Measurements from ENCODE around the gene TRAF7. TPM values are rescaled to one million over a fixed set of nuclear protein-coding genes. Genes with fewer than 3 reads are reported as not detected.

TRAF7 gene
- total RNA-seq, 1 donor from 2014 or later = 66.1 TPM

DNA sequence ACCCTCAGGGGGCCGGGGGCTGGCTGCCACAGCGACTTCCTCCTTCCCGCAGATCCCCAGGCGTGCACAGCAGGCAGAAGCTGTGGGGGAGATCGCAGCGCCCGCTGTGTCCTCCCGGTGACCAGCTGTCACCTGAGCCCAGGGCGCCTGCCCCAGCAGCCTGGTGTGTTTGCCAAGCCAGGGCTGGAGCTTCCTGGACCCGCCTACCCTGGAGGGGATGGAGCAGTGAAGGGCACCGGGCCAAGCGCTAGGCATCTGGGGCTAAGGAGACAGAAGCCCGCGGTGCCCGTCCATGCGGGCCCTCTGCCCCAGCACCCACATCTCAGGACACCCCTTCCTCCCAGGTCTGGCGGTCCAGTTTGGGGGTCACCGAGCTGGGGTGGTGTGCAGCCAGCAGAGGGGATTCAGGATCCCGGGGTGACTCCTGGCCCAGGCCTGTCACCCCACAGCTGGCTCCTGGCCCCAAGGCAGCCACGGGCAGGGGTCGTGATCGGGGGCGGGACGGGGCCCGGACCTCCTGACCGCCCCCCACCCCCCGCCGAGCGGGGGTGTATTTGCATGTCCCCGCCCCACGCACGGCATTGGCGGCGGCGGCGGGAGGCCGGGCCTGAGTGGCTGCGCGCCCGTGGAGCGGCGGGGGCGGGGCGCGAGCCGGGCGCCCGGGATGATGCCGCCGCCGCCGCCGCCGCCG, 7.5 kb upstream of the TRAF7 start, which contains the start of gene RAB26:
RAB26 (plus strand) TSS at position 645 of the 691 bp plus-strand sequence. CDS start 159 bp downstream, outside the sequence.
- DNase-seq (ENCODE audit: low read depth) = peak; percentile 53

DNA sequence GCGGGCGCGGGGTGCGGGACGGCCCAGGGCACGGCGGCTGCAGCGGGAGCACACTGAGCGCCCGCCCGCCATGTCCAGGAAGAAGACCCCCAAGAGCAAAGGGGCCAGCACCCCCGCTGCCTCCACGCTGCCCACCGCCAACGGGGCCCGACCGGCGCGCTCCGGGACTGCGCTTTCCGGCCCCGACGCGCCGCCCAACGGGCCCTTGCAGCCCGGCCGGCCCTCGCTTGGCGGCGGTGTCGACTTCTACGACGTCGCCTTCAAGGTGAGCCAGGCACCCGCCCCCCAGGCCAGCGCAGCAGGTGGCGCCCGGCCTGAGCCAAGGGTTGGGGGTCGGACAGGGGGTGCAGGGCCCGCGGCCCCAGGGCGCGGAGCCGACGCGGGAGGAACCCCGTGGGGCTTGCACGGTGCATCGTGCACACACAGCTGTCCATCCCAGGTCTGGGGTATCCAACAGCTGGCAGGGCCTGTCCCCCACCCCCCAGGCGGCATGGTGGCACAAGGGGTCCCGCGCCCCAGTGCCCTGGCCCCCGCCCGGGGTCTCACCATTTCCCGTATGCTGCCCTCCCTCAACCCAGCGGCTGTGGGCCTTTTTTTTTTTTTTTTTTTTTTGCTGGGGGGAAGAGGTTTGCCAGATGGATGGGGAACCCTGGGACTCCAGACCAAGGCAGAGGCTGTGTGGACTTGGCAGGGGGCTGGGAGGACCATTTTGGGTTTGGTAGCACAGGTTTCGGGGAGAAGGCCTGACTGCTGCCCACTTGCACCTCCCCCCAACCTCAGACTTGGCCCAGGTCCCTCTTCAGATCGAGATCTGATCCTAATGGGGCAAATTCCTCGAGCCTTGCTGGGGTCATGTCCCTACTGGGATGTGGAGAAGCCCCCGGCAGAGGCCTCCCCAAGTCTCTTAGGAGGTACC, 6.6 kb upstream of the TRAF7 start:
- DNase-seq (ENCODE audit: low read depth) = no peak

DNA sequence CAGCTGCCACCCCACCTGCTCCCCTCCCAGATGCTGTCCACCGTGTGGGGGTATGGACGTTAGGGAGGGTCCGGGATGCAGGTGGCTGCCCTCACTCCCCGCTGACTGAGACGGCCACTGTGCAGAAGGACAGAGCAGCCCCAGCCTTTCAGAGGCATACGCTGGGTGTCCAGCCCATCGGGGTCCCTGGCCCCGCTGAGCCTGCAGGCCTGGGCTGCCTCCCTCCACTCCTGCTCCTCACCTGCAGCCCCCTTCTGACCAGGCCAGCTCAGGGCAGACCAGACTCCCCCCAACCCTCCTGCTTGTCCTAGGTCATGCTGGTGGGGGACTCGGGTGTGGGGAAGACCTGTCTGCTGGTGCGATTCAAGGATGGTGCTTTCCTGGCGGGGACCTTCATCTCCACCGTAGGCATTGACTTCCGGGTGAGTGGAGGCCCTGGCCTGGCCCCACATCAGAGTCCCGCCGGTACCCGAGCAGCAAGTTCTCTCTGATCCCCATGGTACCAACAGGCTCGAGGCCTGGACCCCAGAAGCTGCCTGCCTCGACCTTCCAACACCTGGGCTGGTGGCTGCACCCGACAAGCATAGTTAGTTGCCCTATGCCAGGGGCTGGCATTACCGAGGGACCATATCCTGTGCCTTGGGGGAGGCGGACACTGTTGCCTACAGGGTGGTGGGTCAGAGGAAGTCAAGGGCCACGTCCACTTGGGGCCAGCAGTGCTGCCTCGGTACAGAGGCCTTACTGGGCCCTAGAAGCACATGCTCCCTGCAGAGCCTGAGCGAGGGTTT, 5.8 kb upstream of the TRAF7 start:
- DNase-seq (ENCODE audit: low read depth) = no peak

DNA sequence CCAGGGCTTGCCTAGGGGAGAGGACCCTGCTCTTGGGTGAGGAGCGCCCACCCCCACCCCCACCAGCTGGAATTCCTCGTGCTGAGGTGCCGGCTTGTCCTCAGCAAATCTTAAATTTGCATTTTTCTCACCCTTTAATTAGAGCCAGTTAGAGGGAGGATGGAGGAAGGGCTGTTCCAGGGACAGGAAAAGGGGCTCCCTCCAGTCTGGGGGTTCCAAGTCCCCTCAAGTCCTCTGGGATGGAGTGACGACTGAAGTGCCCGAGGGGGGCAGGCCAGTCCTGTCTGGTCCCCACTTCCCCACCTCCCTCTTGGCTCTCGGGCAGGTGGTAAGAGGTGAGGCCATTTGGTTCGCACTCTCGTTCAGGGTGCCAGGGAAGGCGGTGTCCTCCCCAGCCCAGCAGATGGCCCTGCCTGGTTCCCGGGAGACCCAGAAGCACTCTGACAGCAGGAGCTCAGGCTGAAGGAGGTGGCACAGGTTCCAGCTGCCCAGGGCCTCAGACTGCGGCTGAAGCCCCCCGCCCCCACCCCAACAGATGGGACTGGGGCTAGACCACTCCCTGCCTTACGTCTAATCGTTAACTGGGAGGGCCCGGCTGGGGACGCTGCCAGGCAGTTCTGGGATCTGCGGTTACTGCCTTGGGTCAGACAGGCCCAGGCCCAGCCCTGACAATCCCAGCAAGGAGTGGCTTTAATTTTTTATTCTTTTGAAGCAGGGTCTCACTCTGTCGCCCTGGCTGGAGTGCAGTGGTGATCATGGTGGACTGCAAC, 5.0 kb upstream of the TRAF7 start:
- DNase-seq (ENCODE audit: low read depth) = no peak

DNA sequence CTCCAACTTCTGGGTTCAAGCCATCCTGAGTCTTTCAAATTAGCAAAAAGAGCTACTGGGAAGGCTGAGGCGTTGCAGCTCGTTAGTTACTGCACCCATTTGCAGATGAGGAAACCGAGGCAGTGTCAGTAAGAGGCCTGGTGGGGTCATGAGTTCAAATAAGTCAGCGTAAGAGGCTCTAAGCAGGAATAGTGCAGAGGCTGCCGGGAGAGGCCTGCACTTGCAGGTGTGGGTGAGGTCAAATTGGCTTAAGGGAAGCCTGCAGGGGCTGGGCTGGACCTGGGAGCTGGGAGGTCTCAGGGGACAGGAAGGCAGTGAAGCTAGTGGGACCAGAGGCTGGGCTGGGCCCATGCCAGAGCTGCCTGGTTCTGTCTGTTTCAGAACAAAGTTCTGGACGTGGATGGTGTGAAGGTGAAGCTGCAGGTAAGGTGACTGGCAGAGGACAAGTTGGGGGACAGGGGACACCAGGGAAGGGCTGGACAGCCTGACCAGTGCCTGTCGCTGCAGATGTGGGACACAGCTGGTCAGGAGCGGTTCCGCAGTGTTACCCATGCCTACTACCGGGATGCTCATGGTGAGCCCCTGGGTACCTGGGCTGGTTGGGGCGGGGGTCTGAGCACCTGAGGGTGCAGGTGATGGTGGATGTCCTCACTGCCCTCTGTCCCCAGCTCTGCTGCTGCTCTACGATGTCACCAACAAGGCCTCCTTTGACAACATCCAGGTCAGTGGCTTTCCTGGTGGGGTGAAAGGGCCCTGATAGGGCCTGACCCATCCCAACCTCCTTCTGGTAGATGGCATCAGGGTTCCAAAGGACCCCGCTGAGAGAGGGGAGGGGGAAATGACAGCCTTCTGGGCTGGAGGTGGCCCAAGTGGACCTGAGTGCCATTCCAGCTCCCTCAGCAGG, 4.1 kb upstream of the TRAF7 start:
- no peak for DNase-seq (ENCODE audit: low read depth)

DNA sequence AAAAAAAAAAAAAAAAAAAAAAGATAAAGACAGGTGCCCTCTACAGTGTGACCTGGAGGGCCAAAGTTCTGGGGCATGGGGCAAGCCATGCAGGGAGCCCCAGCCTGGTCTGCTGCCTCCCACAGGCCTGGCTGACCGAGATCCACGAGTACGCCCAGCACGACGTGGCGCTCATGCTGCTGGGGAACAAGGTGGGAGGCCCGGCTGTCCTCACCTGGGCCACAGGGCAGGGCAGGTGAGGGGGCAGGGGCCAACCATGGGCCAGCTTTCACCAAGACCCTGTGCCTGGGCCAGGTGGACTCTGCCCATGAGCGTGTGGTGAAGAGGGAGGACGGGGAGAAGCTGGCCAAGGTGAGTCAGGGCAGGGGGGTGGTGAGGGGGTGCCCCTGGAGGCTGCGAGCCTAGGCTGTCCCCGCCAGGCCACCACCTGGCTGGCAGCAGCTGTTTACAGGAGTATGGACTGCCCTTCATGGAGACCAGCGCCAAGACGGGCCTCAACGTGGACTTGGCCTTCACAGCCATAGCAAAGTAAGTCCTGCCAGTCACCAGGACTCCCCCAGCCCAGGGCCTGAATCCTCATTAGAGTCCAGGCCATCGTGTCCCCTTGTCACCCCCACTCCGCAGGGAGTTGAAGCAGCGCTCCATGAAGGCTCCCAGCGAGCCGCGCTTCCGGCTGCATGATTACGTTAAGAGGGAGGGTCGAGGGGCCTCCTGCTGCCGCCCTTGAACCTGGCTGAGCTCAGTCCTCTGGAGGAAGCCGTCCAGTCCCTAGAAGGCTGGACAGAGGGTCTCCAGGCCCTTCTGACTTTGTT, 2.7 kb upstream of the TRAF7 start:
- DNase-seq (ENCODE audit: low read depth) = no peak

DNA sequence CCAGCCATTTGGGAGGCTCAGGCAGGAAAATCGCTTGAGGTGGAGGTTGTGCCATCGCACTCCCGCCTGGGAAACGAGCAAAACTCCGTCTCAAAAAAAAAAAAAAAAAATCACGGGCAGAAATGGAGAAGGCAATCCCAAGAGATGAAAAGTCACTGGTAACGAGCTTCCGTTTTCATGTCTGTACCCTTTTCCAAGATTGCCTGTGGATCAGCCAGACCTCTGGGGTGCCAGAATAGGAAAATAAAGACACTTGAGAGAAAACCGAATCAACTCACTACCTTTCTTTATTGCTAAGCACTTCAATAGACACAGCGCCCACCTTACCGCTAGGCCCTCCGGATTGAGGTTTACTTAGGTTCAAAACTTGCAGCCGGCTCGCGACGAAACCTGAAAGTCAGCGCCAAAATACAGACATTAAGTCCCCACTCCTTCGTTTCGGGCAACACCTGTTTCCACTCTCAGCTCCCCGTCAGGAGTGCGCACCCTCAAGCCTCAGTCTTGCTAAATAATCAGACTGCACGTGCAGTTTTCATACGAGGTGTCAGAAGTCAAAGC, 970 bp upstream of the TRAF7 start:
- no peak for DNase-seq (ENCODE audit: low read depth)

DNA sequence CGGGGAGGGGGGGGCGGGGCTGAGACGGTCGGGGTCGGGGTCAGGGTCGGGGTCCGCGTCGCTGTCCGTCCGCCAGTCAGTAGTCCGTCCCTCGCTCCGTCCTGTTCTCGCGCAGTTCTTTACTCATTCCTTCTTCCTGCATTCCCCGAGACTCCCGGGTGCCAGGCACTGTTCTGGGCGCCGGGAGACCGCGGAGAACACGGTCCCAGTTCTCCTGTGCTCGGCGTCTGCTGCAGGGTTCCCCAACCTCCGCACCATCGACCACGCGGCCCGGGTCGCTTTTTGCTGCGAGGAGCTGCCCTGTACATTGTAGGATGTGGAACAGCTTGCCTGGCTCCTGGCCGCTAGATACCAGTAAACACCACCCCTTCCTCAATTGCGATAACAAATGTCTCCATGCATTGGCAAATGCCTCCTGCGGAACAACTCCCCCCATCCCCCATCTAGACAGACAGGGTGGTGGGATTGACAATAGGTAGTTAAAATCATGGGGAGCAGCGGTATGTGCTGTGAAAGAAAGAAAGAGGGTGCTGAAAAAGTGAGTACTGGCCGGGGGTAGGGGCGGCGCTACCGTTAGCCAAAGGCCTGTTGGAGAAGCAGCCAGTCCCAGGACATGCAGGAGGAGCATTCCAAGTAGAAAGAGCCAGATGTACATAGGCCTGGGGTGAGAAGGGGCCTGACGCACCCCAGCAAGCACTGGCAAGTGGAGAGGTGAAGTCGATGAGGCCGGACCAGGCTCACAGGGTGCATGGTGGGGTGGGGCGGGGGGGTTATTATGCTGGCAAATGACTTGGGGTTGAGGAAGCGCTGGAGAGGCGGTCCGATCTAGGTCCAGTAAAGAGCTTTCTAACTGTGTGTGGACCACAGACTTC, 631 bp downstream of the TRAF7 start:
- peak; percentile 38 for DNase-seq (ENCODE audit: low read depth)

DNA sequence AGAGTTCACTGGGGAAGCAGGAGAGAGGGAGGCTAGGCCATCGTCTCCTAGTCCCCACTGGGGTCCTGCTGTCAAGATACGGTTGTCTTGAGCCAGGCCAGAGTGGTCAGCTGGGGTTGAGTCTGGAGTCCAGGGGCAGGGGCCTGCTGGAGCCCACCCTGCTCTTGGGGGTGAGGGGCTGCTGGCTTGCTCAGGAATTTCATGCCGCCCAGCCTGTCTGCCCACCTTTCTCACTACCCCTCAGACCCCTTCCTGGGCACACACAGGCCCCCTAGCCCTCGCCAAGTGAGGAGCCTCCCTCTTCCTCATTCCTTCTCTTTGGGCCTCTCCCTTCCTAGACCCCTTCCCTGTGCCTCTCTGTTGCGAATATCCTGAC, 1.3 kb downstream of the TRAF7 start:
- DNase-seq (ENCODE audit: low read depth) = no peak

DNA sequence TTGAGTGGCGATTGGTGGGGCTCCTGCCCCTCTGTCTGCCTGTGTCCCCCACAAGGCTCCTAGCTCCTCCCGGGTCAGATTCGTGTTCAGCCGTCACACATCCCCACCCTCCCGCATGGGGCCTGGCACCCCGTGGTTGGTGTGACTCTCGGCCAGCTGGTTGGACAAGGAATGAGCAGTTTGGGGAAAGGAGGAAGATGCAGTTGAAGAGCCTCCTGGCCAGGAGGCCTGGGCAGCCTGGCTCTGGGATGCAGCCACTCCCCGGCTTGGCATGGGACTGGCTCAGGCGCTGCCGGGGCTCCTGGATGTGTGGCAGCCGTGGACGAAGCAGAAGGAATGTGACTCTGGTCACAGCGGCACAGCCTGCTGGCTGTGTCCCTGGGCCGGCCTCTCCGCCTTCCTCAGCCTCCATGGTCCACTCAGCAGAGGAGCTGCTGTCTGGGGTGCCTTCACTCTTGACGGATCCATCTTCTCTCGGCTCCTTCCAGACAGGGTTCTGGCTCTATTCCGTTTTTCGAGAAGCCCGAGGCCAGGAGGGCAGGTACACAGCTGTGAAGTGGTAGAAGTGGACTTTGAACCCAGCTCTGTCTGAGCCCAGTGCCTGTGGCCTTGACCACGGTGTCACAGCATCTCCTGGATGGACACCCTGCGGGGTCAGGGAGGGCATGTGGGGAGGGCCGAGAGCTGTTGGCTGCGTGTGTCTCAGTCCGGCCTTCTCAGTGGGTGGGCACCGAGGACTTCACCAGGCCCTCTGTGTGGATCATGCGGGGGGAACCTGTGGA, 2.1 kb downstream of the TRAF7 start:
- no peak for DNase-seq (ENCODE audit: low read depth)

DNA sequence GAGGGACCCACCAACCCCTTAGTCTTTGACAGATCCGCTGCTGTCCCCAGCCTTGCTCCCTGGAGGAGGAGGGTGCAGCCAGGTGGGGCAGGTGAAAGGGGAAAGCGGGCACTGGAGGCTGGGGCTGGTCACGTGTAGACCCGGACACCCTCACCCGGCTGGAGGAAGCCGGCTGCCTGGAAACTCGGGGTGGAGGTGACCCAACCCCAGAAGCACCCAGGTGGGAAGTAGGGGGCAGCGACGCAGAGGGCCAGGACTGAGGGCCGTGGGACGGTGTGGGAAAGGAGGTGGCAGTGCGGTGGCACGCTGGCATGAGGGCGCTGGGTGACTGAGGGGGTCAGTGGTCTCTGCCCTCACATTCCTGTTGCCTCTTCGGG, 2.7 kb downstream of the TRAF7 start:
- no peak for DNase-seq (ENCODE audit: low read depth)

DNA sequence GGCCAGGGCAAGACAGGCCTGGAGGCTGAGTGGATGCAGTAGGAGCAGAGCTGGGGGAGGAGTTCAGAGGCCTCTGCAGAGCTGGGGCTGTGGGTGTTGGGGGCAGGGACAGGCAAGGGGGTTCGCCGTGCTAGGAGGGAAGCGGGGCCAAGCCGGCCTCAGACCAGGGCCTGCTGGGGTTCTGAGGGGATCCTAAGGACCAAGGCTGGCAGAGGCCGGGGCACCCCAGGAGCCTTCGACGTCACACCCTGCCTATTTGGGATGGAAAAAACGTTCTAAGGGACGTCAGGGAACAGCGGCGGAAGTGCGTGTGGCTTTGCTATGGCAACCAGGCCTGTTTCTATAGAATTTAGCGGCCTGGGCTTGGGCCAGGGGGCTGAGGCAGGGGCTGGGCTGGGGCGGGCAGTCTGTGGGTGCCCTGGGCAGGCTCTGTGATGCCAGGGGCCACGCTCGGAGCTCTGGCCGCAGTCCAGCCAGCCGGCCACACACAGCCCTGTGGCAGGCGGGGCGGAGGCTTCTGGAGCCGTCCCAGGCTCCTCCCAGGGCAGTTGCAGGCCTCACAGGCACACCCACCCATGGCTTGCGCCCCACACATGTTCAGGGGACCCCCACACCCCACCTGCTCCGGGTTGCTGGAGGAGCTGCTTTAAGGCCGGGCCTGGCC, 3.7 kb downstream of the TRAF7 start:
- DNase-seq (ENCODE audit: low read depth) = no peak

DNA sequence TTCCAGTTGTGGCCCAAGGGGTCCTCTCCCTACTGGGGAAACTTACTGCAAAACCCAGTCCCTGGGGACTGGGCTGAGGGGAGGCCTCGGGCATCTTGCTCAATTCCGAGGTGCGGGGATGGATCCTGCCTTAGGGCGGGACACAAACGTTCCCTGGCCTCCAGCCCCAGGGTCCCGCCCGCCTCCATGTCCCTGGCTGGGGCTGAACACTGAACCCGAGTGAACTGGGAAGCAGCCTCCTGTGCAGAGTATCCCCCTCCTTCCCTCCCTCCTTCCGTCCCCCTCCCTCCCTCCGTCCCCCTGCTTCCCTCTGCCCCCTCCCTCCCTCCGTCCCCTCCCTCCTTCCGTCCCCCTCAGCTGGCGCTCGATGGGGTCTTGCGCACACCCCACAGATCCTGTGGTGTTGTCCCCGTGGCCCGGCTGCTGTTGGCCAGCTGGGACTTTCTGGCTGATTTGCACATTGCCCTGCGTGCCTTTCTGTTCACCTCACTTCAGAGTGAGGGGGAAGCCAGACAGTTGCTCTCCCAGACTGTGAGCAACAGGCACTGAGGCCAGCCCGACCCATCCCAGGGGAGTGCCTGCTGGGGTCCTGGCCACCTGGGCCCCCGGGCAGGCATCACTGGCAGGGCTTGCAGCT, 5.5 kb downstream of the TRAF7 start:
- no peak for DNase-seq (ENCODE audit: low read depth)

DNA sequence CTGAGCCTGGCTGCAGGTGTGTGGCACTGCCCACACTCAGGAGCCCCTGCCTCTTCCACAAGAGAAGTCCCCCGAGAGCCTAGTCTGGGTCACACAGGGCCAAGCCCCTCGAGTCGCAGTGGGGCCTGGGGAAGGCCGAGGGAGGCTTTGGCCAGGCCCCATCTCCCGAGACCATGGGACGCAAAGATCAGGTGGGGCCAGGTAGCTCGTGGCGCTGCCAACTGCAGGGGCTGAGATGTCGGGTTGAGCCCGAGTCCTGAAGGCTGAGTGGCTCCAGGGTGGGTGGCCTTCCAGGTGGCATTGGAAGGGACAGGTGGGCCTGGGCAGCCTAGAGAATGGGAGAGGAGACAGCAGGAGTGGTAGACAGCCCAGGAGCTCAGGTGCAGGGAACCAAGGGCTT, 6.3 kb downstream of the TRAF7 start:
- no peak for DNase-seq (ENCODE audit: low read depth)

DNA sequence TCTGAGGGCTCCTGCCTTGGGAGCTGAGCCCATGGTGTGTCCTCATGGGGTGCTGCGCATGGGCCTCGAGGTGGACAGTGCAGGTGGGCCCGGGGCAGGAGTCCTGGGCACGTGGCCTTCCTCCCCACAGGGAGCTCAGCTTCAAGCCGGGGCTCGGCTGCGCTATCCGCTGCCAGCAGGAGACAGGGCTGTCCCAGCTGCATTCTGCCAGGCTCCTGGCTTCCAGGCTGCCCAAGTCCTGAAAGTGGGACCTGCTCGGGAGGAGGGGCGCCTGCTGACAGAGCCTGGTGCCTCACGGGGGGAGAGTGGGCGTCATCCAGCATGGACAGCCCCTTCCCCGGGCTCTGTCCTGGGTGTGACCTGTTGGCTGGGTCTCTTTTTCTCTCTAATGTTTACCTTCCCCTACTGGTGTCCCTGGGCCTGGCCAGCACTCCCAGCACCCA, 7.1 kb downstream of the TRAF7 start:
- no peak for DNase-seq (ENCODE audit: low read depth)

DNA sequence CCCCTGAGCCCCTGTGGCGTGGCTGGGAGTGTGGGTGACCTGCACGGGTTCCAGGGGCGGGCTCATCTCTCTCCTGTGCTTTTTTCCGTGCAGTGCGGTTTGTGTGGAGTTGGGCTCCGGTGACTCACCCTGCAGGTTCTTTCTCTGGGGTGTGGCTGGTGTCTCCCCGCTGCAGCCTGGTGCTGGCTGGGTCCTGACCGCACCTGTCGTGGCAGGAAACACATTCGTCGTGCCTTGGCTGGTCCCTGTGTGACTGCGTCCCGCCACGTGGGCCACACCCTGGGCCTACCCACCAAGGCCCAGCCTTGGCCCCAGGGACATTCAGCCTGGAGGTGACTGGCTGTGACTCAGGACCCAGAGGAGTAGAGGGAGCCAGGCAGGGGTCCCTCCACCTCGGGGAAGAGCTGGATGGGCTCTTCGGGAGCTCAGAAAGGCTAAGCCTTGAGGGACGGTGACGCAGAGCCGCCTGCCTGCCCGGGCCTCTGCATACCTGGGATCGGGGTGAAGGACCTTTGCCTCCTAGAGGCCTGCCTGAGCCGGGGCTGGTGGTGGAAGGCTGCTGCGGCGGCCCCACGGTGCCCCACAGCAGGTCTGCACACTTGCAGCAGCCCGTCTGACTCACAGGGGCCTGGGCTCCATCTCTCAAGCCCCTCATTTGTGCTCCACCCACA, 7.8 kb downstream of the TRAF7 start:
- DNase-seq (ENCODE audit: low read depth) = no peak

All from renal cortical epithelial cell (primary cell).